Fibroblast of lung (primary cell): ENCODE measurements around the gene LRFN4. TPM values are rescaled to one million over a fixed set of nuclear protein-coding genes. Genes with fewer than 3 reads are reported as not detected.
A peak's percentile ranks its signal among the peaks of the same experiment; 100 is the strongest.

Source experiments
- DNase-seq, 2 donors: peaks; one replicate each; pipeline versions ENCODE4 v3.0.0 to v3.0.0-alpha.2; 2010; ENCODE audit warnings: low read depth in 2 of 2
- H2AFZ ChIP-seq: 2 replicates; pipeline ENCODE4 v1.5.1; 2012; ENCODE audit warnings: low read length, control low read depth, inconsistent platforms
- H3K27ac ChIP-seq: 2 replicates; pipeline ENCODE4 v1.5.1; 2011; ENCODE audit warnings: low read length, control low read depth; ENCODE audit not compliant: insufficient read depth
- H3K27me3 ChIP-seq: 2 replicates; pipeline ENCODE4 v1.5.1; 2011; ENCODE audit warnings: mild to moderate bottlenecking, low read length; ENCODE audit not compliant: control insufficient read depth, insufficient read depth
- H3K36me3 ChIP-seq: 2 replicates; pipeline ENCODE4 v1.5.1; 2011; ENCODE audit warnings: low read length; ENCODE audit not compliant: control insufficient read depth, insufficient read depth
- H3K4me1 ChIP-seq: 2 replicates; pipeline ENCODE4 v1.5.1; 2011; ENCODE audit warnings: low read length; ENCODE audit not compliant: control insufficient read depth, insufficient read depth; ENCODE audit errors: extremely low read depth
- H3K4me2 ChIP-seq: 2 replicates; pipeline ENCODE4 v1.5.1; 2011; ENCODE audit warnings: low read length, control low read depth; ENCODE audit not compliant: insufficient read depth; ENCODE audit errors: extremely low read depth
- H3K4me3 ChIP-seq, 4 experiments: fragments of 200-600 bp in 1 of 4; sonication (generic) in 1 of 4; replicated peaks in 1 of 4; 2 replicates each; pipeline ENCODE4 v1.5.1; 2011 to 2016; ENCODE audit warnings: low read length in 4 of 4, low read depth in 3 of 4, mild to moderate bottlenecking in 3 of 4, control low read depth in 2 of 4, inconsistent platforms in 1 of 4, mixed read lengths in 1 of 4; ENCODE audit not compliant: insufficient read depth in 1 of 4; ENCODE audit errors: control extremely low read depth in 1 of 4
- H3K79me2 ChIP-seq: 2 replicates; pipeline ENCODE4 v1.5.1; 2012; ENCODE audit warnings: mild to moderate bottlenecking, low read length, inconsistent platforms; ENCODE audit not compliant: control insufficient read depth, insufficient read depth
- H3K9ac ChIP-seq: 2 replicates; pipeline ENCODE4 v1.5.1; 2011; ENCODE audit warnings: mild to moderate bottlenecking, low read length, control low read depth; ENCODE audit not compliant: insufficient read depth
- H3K9me3 ChIP-seq: 2 replicates; pipeline ENCODE4 v1.5.1; 2012; ENCODE audit warnings: low read depth, low read length; ENCODE audit not compliant: control insufficient read depth, insufficient read depth
- H4K20me1 ChIP-seq: 2 replicates; pipeline ENCODE4 v1.5.1; 2011; ENCODE audit warnings: low read length; ENCODE audit not compliant: control insufficient read depth, insufficient read depth; ENCODE audit errors: extremely low read depth
- CTCF ChIP-seq, 2 donors: IDR thresholded peaks in 1 of 2; conservative IDR thresholded peaks in 1 of 2; 1 replicate in 1 of 2; 2 replicates in 1 of 2; pipeline ENCODE4 v1.5.1; 2011 to 2012; ENCODE audit warnings: low read length in 2 of 2, control low read depth in 1 of 2, inconsistent platforms in 1 of 2, low read depth in 1 of 2, mild to moderate bottlenecking in 1 of 2
- EZH2 ChIP-seq: IDR thresholded peaks from 2 replicates; pipeline ENCODE4 v1.5.1; 2012; ENCODE audit warnings: low read length, control low read depth, mild to moderate bottlenecking; ENCODE audit errors: missing control alignments
- polyA minus RNA-seq: library from RNA; depleted of rRNA, polyadenylated mRNA; stranded (reverse); fragments of >200 nt; gene quantifications from 2 replicates; pipeline ENCODE4 v1.2.3, GENCODE V29; 2011; ENCODE audit warnings: low replicate concordance
- polyA plus RNA-seq, 2 donors: library from polyadenylated mRNA; depleted of rRNA in 1 of 2; stranded (reverse) in 1 of 2; unstranded in 1 of 2; fragments of >200 nt; gene quantifications; 2 replicates each; pipeline ENCODE4 v1.2.1, GENCODE V29; 2011 to 2012; ENCODE audit warnings: missing spikeins in 1 of 2
- total RNA-seq: library from RNA; depleted of rRNA; stranded (reverse); fragments of >200 nt; gene quantifications from 2 replicates; pipeline ENCODE4 v1.2.1, GENCODE V29; 2014

LRFN4 gene
- 10.5 and 14.5 TPM in 2 replicates for total RNA-seq
- 3.8 and 5.7 TPM in 2 replicates for polyA plus RNA-seq
- 8.7 and 17.9 TPM in 2 replicates for polyA plus RNA-seq (2012)
- polyA minus RNA-seq, result 2.3 and 2.6 TPM in 2 replicates

DNA sequence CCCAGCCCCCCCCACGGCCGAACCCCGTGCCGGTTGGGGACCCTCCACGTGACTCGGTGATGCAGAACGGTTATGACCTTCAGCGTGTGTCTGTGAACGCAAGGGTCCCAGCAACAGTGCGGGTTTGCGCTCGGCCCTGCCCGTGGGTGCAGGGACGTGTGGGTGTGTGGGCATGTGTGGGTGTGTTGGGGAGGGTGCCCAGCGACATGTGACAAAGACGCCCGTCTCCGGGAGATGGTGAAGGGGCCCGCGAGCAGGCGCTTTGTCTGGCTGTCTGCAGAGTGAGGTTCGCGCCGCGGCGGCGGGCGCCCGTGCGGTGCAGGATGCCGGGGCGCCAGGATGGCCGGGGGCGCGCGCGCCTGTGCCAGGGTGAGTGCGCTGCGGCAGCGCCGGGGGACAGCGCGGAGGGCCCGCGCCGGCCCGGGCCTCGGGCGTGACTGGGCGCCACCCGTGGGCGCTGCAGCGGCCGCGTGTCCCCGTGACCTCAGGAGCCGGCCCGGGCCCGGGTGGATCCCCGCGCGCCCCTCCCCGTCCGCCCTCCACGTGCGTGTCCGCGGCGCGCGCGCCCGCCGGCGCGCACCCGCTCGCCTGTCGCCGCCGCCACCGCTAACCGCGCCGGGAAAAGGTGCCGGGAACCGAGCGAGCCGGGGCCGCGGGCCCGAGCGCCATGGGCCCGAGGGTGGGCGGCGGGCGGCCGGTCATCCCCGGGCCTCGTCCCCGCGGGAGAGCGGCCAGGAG, at the start of gene LRFN4:
LRFN4 (plus strand) TSS at position 569 of the 738 bp plus-strand sequence. CDS start 681 bp downstream, outside the sequence.
- H4K20me1 ChIP-seq, result no peaks in the 10 kb centered on the region
- peaks cover 3% of the 10 kb centered on the region for H3K4me1 ChIP-seq
- peak within 1 kb of the TSS; percentile 72 for H2AFZ ChIP-seq
- peak within 1 kb of the TSS; percentile 82 for H3K27ac ChIP-seq
- H3K27me3 ChIP-seq, result no peaks in the 10 kb centered on the region
- H3K79me2 ChIP-seq, result peaks cover 6% of the 10 kb centered on the region
- DNase-seq, result peak in 1 of 2 donors; percentile 51
- TF ChIP-seq EZH2 (no peak), CTCF (conservative IDR thresholded peaks at IDR 0.05 in 1 of 2, IDR thresholded peaks at IDR 0.05 in 1 of 2; ENCODE audit: low read depth in 1 of 2, low read length in 2 of 2) (no peak)
- H3K4me2 ChIP-seq, result peak within 1 kb of the TSS; percentile 95
- H3K9ac ChIP-seq, result peak within 1 kb of the TSS; percentile 65
- H3K4me3 ChIP-seq, result peak within 1 kb of the TSS; percentile 67 to 68 (median 68)
- no peaks in the 10 kb centered on the region for H3K9me3 ChIP-seq
- H3K36me3 ChIP-seq, result peaks cover 10% of the 10 kb centered on the region

GRCh38 chr11:66809592-66809991, 47.3 kb upstream of the LRFN4 start:
- no peak for DNase-seq
- no peak for TF ChIP-seq EZH2
- TF ChIP-seq CTCF (conservative IDR thresholded peaks at IDR 0.05 in 1 of 2, IDR thresholded peaks at IDR 0.05 in 1 of 2; ENCODE audit: low read depth in 1 of 2, low read length in 2 of 2), result no peak
- H3K36me3 ChIP-seq, result no peaks in the 10 kb centered on the region

DNA sequence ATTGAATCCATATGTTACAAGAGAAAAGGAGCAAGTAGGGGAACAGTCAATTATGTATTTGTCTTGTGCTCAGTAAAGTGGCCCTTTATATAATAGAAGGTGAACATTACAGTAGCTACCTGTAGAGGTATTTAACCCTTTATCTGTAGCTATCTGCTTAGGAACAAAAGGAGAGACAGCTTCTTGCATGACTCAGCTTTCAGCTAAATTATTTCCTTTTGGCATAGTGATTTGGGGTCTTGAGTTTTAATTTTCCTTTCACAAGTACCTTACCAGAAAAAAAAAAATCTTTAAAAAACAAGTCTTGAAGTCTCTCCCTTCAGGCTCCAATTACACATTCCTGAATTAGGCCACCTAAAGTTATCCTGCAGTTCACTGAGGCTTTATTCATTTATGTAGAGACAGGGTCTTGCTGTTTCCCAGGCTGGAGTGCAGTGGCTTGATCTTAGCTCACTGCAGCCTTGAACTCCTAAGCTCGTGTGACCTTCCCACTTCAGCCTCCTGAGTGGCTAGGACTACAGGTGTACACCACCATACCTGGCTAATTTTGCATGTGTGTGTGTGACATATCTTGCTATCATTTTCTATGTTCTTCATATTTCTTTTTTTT, 46.2 kb upstream of the LRFN4 start:
- Histone ChIP-seq H3K27me3 (no peaks in the 10 kb centered on the region), H4K20me1 (no peaks in the 10 kb centered on the region), H3K79me2 (no peaks in the 10 kb centered on the region), H3K4me3 (no peak overlapping the region), H3K4me2 (no peak overlapping the region), H3K4me1 (no peaks in the 10 kb centered on the region), H3K27ac (no peak overlapping the region), H3K9ac (no peak overlapping the region), H2AFZ (no peak overlapping the region), H3K36me3 (no peaks in the 10 kb centered on the region), H3K9me3 (no peaks in the 10 kb centered on the region)
- TF ChIP-seq EZH2, result no peak
- no peak for TF ChIP-seq CTCF (conservative IDR thresholded peaks at IDR 0.05 in 1 of 2, IDR thresholded peaks at IDR 0.05 in 1 of 2; ENCODE audit: low read depth in 1 of 2, low read length in 2 of 2)
- DNase-seq, result no peak

More at GRCh38 chr11:66809592-66809991, 47.3 kb upstream of the LRFN4 start:
- H2AFZ ChIP-seq, result no peak overlapping the region
- H3K27ac ChIP-seq, result no peak overlapping the region
- H3K4me2 ChIP-seq, result no peak overlapping the region
- no peaks in the 10 kb centered on the region for H3K27me3 ChIP-seq
- H3K9me3 ChIP-seq, result no peaks in the 10 kb centered on the region
- H3K79me2 ChIP-seq, result no peaks in the 10 kb centered on the region
- H3K4me1 ChIP-seq, result no peaks in the 10 kb centered on the region
- H3K4me3 ChIP-seq, result no peak overlapping the region
- no peaks in the 10 kb centered on the region for H4K20me1 ChIP-seq
- H3K9ac ChIP-seq, result no peak overlapping the region
